GM12878 (cell line): Measurements from ENCODE around the gene SLC1A6. TPM values are rescaled to one million over a fixed set of nuclear protein-coding genes. Genes with fewer than 3 reads are reported as not detected.

Experiments used
- ATAC-seq: fragments of 200-7000 bp; cut with Tn5 transposase; 3 replicates; pipeline ENCODE4 v1.9.1; 2020; ENCODE audit warnings: mild to moderate bottlenecking, moderate library complexity
- BruUV-seq: library from RNA; stranded (reverse); fragments of 400-500 nt; replicated peaks from 2 replicates; lab custom pipeline; 2021; lab: Mats Ljungman, UMichigan
- CTCF ChIA-PET: fragments of 300-600 bp; sonication (Branson Sonifier 250); formaldehyde crosslinking; extraction: SDS; loops from one replicate; lab custom pipeline; 2021; ENCODE audit warnings: inconsistent platforms; lab: Yijun Ruan, JAX
- POLR2A ChIA-PET: fragments of 350-600 bp; formaldehyde crosslinking; extraction: SDS; loops from one replicate; lab custom pipeline; 2021; ENCODE audit warnings: inconsistent platforms; lab: Charles Lee
- RAD21 ChIA-PET: fragments of 300-600 bp; sonication (Branson Sonifier 250); formaldehyde crosslinking; loops from one replicate; lab custom pipeline; 2023; ENCODE audit warnings: antibody characterized with exemption; ENCODE audit not compliant: unreplicated experiment; lab: Charles Lee
- SMC1A ChIA-PET: fragments of 300-600 bp; sonication (Branson Sonifier 250); formaldehyde crosslinking; loops from one replicate; lab custom pipeline; 2023; ENCODE audit not compliant: unreplicated experiment, uncharacterized antibody; lab: Charles Lee
- DNase-seq: peaks from one replicate; pipeline ENCODE4 v3.0.0-alpha.2; 2011; ENCODE audit warnings: low read depth, low spot score
- FAIRE-seq: peaks from 3 replicates; lab custom pipeline; 2011; peaks lifted over from hg19 to GRCh38; lab: Jason Lieb, UNC
- H2AFZ ChIP-seq: 2 replicates; pipeline ENCODE4 v1.6.0; 2011; ENCODE audit warnings: low read depth, low read length, control low read depth; ENCODE audit not compliant: control insufficient read depth
- H3K27ac ChIP-seq: 2 replicates; pipeline ENCODE4 v1.5.1; 2011; ENCODE audit warnings: control low read depth; ENCODE audit not compliant: control insufficient read depth, insufficient read depth
- H3K27me3 ChIP-seq, 2 experiments: replicated peaks in 1 of 2; 2 replicates each; pipeline versions ENCODE4 v1.6.0 to v1.6.1; 2011; ENCODE audit warnings: low read length in 1 of 2; ENCODE audit not compliant: control insufficient read depth in 2 of 2, insufficient read depth in 2 of 2
- H3K36me3 ChIP-seq, 2 experiments: 2 replicates each; pipeline ENCODE4 v1.5.1; 2011; ENCODE audit warnings: low read length in 1 of 2; ENCODE audit not compliant: control insufficient read depth in 2 of 2, insufficient read depth in 2 of 2
- H3K4me1 ChIP-seq: 2 replicates; pipeline ENCODE4 v1.6.1; 2011; ENCODE audit warnings: mild to moderate bottlenecking, low read length, moderate library complexity, mixed read lengths; ENCODE audit not compliant: control insufficient read depth, insufficient read depth
- H3K4me2 ChIP-seq: 2 replicates; pipeline ENCODE4 v1.6.0; 2011; ENCODE audit warnings: control low read depth; ENCODE audit not compliant: control insufficient read depth, insufficient read depth
- H3K4me3 ChIP-seq: fragments of 200-600 bp; sonication (generic); 2 replicates; pipeline ENCODE4 v1.5.1; 2016
- H3K79me2 ChIP-seq: 2 replicates; pipeline ENCODE4 v1.6.0; 2011; ENCODE audit warnings: low read length; ENCODE audit not compliant: control insufficient read depth, insufficient read depth
- H3K9ac ChIP-seq: 2 replicates; pipeline ENCODE4 v1.8.0; 2011; ENCODE audit warnings: low read length, control low read depth, mixed read lengths; ENCODE audit not compliant: control insufficient read depth, insufficient read depth
- H3K9me3 ChIP-seq: replicated peaks from 3 replicates; pipeline ENCODE4 v1.5.1; 2011; ENCODE audit warnings: mild to moderate bottlenecking, low read length; ENCODE audit not compliant: control insufficient read depth, insufficient read depth
- H4K20me1 ChIP-seq: 2 replicates; pipeline ENCODE4 v1.6.0; 2011; ENCODE audit not compliant: control insufficient read depth, insufficient read depth
- ASH2L ChIP-seq: fragments of 300-600, 200-600 bp; sonication (generic); IDR thresholded peaks from 2 replicates; pipeline ENCODE4 v1.6.1; 2017; ENCODE audit warnings: low read depth, mild to moderate bottlenecking, borderline replicate concordance
- CREB1 ChIP-seq: IDR thresholded peaks from 2 replicates; pipeline ENCODE4 v1.6.1; 2012; ENCODE audit warnings: low read depth, mild to moderate bottlenecking, inconsistent platforms
- GABPA ChIP-seq: IDR thresholded peaks from 2 replicates; pipeline ENCODE4 v1.6.1; 2014; ENCODE audit warnings: antibody characterized with exemption, low read depth, mild to moderate bottlenecking, inconsistent platforms
- HDAC6 ChIP-seq: fragments of 200-600 bp; sonication (generic); IDR thresholded peaks from one replicate; pipeline ENCODE4 v1.8.0; 2017; ENCODE audit warnings: antibody characterized with exemption; ENCODE audit not compliant: unreplicated experiment
- HDGF ChIP-seq: fragments of 450-650 bp; IDR thresholded peaks from 2 replicates; pipeline ENCODE4 v1.6.1; 2016; ENCODE audit warnings: antibody characterized with exemption
- MEF2B ChIP-seq: fragments of 450-650 bp; IDR thresholded peaks from 2 replicates; pipeline ENCODE4 v1.6.1; 2018; ENCODE audit warnings: mild to moderate bottlenecking, moderate library complexity; ENCODE audit not compliant: partially characterized antibody, poor library complexity, severe bottlenecking
- PML ChIP-seq: IDR thresholded peaks from 2 replicates; pipeline ENCODE4 v1.6.1; 2012; ENCODE audit warnings: low read length, inconsistent platforms
- RELA ChIP-seq: fragments of 450-650 bp; IDR thresholded peaks from 2 replicates; pipeline ENCODE4 v1.8.0; 2014; ENCODE audit warnings: borderline replicate concordance; ENCODE audit not compliant: partially characterized antibody
- WGBS: methylation state at CpG from one replicate; pipeline ENCODE4 v1.1.6; 2016; ENCODE audit warnings: low lambda C conversion rate; ENCODE audit not compliant: insufficient replicate concordance, insufficient coverage; ENCODE audit errors: missing lambda C conversion rate; 5-methylcytosine and 5-hydroxymethylcytosine counted together
- in situ Hi-C: fragments of 300-500 bp; cut with MboI; formaldehyde crosslinking; loops from 9 replicates; pipeline ENCODE4 v1.14.3; 2018; ENCODE audit warnings: mixed read lengths
- intact Hi-C: fragments of 100-400 bp; cut with micrococcal nuclease; formaldehyde crosslinking; loops from one replicate; pipeline ENCODE4 v1.14.2; 2022; ENCODE audit not compliant: unreplicated experiment
- polyA plus RNA-seq, 11 experiments: library from polyadenylated mRNA; depleted of rRNA in 4 of 11; unstranded in 6 of 11; stranded (reverse) in 5 of 11; fragments of >200 nt; fragmentation: Nextera tagmentation in 4 of 11; fragmentation: Illumina TruSeq in 1 of 11; extraction: Ambion mirVana in 4 of 11; extraction: Trizol in 1 of 11; gene quantifications; 1 replicate in 1 of 11; 2 replicates in 10 of 11; pipeline versions ENCODE4 v1.2.1 to v1.2.3, GENCODE V29; 2011 to 2016; ENCODE audit warnings: inconsistent platforms in 2 of 11, missing spikeins in 2 of 11, low read depth in 1 of 11
- total RNA-seq, 4 experiments: library from RNA; depleted of rRNA in 3 of 4; stranded (reverse); fragments of >200 nt in 3 of 4; fragmentation: Illumina TruSeq in 1 of 4; extraction: Trizol in 1 of 4; gene quantifications; 2 replicates each; pipeline versions ENCODE4 v1.2.1 to v1.2.3, GENCODE V29; 2013 to 2021
- TF ChIP-seq, protein P1 (sequence below): fragments of 450-650 bp; IDR thresholded peaks from 2 replicates; pipeline ENCODE4 v1.6.1; 2017; ENCODE audit warnings: mild to moderate bottlenecking, moderate library complexity
- TF ChIP-seq, protein P2 (sequence below): fragments of 450-650 bp; IDR thresholded peaks from 2 replicates; pipeline ENCODE4 v1.6.1; 2017; ENCODE audit warnings: mild to moderate bottlenecking
- TF ChIP-seq, protein P3 (sequence below): fragments of 450-650 bp; formaldehyde crosslinking; IDR thresholded peaks from 2 replicates; pipeline ENCODE4 v1.4.0; 2022; ENCODE audit warnings: mild to moderate bottlenecking, moderate library complexity
- TF ChIP-seq, protein P4 (sequence below): IDR thresholded peaks from 2 replicates; pipeline ENCODE4 v1.6.1; 2012; ENCODE audit warnings: low read depth, low read length, improper control_type of control experiment

The SLC1A6 gene
- total and polyA plus RNA-seq, 10 of the 15 experiments (the other 5 are each of a cell fraction or from before 2014, with no cell fraction given): 0.06 TPM; not detected in 9

DNA sequence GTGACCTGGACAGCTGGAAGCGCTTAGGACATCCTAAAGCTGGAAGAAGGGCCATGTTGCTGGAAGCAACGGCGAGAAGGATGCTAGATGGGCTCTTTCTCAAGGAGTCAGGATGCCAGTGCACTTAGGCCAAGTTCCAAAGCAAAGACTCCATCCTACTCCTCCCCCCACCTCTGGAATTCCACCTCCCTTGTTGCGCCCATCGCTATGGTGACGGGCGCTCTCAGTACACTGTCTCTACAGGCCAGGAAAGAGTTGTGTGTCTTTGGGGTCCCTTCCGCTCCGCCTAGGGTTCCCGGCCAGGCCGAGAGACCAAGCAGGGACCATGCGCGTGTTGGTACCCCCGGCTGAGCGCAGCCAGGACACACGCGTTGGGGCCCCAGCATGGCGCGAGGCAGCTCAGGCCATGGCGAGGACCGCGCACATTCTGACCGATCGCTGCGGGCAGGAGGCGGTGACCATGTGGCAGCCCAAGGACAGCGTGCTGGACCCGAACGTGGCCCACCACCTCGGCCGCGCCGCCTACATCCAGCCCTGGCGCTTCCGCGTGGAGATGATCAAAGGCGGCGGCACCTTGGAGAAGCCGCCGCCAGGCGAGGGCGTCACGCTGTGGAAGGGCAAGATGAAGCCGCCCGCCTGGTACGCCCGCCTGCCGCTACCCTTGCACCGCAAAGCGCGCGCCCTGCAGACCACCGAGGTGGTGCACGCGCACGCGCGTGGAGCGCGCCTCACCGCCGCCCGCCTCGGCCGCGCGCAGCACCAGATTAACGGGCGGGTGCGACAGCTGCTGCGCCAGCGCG is 31.0 kb upstream of the SLC1A6 start:
- intact Hi-C loops: no loop called here
- Histone ChIP-seq H3K27me3 (no peaks in the 10 kb centered on the region; a peak in 1 of 4 replicates), H3K4me3 (no peak overlapping the region), H3K36me3 (no peaks in the 10 kb centered on the region), H3K4me1 (no peaks in the 10 kb centered on the region), H3K79me2 (no peaks in the 10 kb centered on the region), H3K9ac (no peak overlapping the region), H4K20me1 (no peaks in the 10 kb centered on the region), H3K4me2 (no peak overlapping the region), H3K27ac (no peak overlapping the region), H2AFZ (no peak overlapping the region), H3K9me3 (no peaks in the 10 kb centered on the region)
- ChIA-PET CTCF (no interaction called here), SMC1A (no interaction called here), POLR2A (interaction anchor here (0.7 kb wide), 1 partner anchor 321 kb away, joined by 4 read pairs; the partner anchor contains the start of gene ZNF333), RAD21 (no interaction called here)
- DNase-seq: no peak
- WGBS: 52% methylated on average over 65 of the region's 73 CpGs
- no peak for FAIRE-seq
- no peak for ATAC-seq
- in situ Hi-C loops: no loop called here
- BruUV-seq: no TSS peak
- TF ChIP-seq PML (no peak), RELA (no peak), GABPA (no peak), MEF2B (no peak), CREB1 (no peak), HDAC6 (no peak), ASH2L (no peak), HDGF (no peak)
- TF ChIP-seq, protein P1, sequence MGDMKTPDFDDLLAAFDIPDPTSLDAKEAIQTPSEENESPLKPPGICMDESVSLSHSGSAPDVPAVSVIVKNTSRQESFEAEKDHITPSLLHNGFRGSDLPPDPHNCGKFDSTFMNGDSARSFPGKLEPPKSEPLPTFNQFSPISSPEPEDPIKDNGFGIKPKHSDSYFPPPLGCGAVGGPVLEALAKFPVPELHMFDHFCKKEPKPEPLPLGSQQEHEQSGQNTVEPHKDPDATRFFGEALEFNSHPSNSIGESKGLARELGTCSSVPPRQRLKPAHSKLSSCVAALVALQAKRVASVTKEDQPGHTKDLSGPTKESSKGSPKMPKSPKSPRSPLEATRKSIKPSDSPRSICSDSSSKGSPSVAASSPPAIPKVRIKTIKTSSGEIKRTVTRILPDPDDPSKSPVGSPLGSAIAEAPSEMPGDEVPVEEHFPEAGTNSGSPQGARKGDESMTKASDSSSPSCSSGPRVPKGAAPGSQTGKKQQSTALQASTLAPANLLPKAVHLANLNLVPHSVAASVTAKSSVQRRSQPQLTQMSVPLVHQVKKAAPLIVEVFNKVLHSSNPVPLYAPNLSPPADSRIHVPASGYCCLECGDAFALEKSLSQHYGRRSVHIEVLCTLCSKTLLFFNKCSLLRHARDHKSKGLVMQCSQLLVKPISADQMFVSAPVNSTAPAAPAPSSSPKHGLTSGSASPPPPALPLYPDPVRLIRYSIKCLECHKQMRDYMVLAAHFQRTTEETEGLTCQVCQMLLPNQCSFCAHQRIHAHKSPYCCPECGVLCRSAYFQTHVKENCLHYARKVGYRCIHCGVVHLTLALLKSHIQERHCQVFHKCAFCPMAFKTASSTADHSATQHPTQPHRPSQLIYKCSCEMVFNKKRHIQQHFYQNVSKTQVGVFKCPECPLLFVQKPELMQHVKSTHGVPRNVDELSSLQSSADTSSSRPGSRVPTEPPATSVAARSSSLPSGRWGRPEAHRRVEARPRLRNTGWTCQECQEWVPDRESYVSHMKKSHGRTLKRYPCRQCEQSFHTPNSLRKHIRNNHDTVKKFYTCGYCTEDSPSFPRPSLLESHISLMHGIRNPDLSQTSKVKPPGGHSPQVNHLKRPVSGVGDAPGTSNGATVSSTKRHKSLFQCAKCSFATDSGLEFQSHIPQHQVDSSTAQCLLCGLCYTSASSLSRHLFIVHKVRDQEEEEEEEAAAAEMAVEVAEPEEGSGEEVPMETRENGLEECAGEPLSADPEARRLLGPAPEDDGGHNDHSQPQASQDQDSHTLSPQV: no peak
- TF ChIP-seq, protein P2, sequence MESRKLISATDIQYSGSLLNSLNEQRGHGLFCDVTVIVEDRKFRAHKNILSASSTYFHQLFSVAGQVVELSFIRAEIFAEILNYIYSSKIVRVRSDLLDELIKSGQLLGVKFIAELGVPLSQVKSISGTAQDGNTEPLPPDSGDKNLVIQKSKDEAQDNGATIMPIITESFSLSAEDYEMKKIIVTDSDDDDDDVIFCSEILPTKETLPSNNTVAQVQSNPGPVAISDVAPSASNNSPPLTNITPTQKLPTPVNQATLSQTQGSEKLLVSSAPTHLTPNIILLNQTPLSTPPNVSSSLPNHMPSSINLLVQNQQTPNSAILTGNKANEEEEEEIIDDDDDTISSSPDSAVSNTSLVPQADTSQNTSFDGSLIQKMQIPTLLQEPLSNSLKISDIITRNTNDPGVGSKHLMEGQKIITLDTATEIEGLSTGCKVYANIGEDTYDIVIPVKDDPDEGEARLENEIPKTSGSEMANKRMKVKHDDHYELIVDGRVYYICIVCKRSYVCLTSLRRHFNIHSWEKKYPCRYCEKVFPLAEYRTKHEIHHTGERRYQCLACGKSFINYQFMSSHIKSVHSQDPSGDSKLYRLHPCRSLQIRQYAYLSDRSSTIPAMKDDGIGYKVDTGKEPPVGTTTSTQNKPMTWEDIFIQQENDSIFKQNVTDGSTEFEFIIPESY: no peak
- TF ChIP-seq, protein P3, sequence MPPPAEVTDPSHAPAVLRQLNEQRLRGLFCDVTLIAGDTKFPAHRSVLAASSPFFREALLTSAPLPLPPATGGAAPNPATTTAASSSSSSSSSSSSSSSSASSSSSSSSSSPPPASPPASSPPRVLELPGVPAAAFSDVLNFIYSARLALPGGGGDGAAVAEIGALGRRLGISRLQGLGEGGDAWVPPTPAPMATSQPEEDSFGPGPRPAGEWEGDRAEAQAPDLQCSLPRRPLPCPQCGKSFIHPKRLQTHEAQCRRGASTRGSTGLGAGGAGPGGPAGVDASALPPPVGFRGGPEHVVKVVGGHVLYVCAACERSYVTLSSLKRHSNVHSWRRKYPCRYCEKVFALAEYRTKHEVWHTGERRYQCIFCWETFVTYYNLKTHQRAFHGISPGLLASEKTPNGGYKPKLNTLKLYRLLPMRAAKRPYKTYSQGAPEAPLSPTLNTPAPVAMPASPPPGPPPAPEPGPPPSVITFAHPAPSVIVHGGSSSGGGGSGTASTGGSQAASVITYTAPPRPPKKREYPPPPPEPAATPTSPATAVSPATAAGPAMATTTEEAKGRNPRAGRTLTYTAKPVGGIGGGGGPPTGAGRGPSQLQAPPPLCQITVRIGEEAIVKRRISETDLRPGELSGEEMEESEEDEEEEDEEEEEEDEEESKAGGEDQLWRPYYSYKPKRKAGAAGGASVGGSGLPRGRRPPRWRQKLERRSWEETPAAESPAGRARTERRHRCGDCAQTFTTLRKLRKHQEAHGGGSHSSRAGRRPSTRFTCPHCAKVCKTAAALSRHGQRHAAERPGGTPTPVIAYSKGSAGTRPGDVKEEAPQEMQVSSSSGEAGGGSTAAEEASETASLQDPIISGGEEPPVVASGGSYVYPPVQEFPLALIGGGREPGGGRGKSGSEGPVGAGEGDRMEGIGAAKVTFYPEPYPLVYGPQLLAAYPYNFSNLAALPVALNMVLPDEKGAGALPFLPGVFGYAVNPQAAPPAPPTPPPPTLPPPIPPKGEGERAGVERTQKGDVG: no peak
- TF ChIP-seq, protein P4, sequence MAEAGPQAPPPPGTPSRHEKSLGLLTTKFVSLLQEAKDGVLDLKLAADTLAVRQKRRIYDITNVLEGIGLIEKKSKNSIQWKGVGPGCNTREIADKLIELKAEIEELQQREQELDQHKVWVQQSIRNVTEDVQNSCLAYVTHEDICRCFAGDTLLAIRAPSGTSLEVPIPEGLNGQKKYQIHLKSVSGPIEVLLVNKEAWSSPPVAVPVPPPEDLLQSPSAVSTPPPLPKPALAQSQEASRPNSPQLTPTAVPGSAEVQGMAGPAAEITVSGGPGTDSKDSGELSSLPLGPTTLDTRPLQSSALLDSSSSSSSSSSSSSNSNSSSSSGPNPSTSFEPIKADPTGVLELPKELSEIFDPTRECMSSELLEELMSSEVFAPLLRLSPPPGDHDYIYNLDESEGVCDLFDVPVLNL: no peak
